Mucosa of descending colon (tissue), 3 donors: ENCODE results near the gene AMER3. TPM values are rescaled to one million over a fixed set of nuclear protein-coding genes. Genes with fewer than 3 reads are reported as not detected.

Experiments used
- ATAC-seq: fragments of 200-7000 bp; cut with Tn5 transposase; one replicate; pipeline ENCODE4 v1.9.1; 2020; ENCODE audit warnings: mild to moderate bottlenecking, moderate library complexity
- DNase-seq, 3 donors: peaks; one replicate each; pipeline ENCODE4 v3.0.0-alpha.2; 2020
- H3K36me3 ChIP-seq: fragments of 200-600 bp; one replicate; pipeline ENCODE4 v1.8.0; 2021; ENCODE audit warnings: low read depth, mild to moderate bottlenecking
- H3K4me1 ChIP-seq: fragments of 200-600 bp; one replicate; pipeline ENCODE4 v1.8.0; 2021; ENCODE audit warnings: low read depth, mild to moderate bottlenecking
- H3K4me3 ChIP-seq: fragments of 200-600 bp; one replicate; pipeline ENCODE4 v1.8.0; 2021; ENCODE audit warnings: mild to moderate bottlenecking
- H3K9me3 ChIP-seq: fragments of 200-600 bp; one replicate; pipeline ENCODE4 v1.8.0; 2021; ENCODE audit warnings: mild to moderate bottlenecking
- intact Hi-C, 2 donors: fragments of 100-400 bp; cut with DNase I in 1 of 2; cut with micrococcal nuclease in 1 of 2; formaldehyde crosslinking; loops; one replicate each; pipeline versions ENCODE4 v1.11.0 to v1.11.1; 2022; cut with DNase I, micrococcal nuclease
- total RNA-seq, 3 donors: library from RNA; stranded (reverse); fragmentation: NEBNext Ultra II Directional in 2 of 3; extraction: Animal tissue kit (Norgen Biotek cat#: 25700) in 2 of 3; gene quantifications; one replicate each; pipeline versions ENCODE4 v1.2.1 to v1.2.4, GENCODE V29; 2021 to 2023
- TF ChIP-seq, protein P1 (sequence below): fragments of 200-600 bp; IDR thresholded peaks from one replicate; pipeline ENCODE4 v1.8.0; 2022; ENCODE audit warnings: antibody characterized with exemption, mild to moderate bottlenecking
- donor health status: DM: no; HTN: no; CAD: no; lungs with moderate emphysema.
- donor health status: DM: no; HTN: no; CAD: no.
- donor health status: DM: no; HTN: yes; CAD: no.

The AMER3 gene
- total RNA-seq, 3 donors from 2014 or later, result 0.16 to 0.55 (median 0.52) TPM

DNA sequence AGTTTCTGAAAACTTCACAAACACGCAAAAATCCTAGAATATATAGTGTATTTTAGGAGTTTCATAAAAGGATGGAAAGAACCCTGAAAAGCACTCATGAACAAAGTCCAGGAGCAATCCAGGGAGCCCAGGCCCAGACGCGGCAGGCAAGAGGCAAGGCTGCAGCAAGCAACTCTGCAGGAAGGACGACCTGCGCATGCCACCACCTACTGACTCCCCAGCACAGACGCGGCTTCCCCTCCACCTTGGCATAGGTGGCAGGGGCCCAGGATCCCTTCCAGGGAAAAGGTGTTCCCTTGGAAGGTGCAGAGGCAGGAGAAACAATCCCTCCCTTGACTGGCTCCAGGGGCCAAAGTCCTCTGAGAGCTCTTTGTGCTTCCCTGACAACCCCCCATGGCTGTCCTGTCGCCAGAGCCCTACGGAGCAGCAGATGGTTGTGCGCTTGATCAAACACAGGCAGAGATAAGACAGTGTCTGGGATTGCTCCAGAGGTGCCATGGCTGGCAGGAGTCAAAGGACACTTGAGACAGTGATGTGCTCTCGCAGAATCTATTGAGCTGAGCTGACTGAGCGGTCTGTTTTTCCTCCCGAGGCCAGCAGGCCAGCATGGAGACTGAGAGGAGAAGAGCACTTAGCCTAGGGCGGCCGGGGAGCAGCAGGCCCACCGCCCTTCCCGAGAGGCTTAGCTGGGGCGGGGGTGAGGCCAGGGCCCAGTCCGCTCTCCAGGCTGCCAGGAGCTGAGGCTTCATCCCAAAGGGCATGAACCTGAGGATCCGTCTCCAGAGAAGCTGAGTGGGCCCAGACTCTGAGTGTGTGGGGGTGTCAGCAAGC, 10.8 kb upstream of the AMER3 start:
- ATAC-seq (peak; percentile 97), DNase-seq (peak in 2 of 3 donors; percentile 66)
- Histone ChIP-seq H3K9me3 (no peaks in the 10 kb centered on the region), H3K4me3 (no peak overlapping the region), H3K36me3 (no peaks in the 10 kb centered on the region), H3K4me1 (no peaks in the 10 kb centered on the region)
- intact Hi-C loops, result no loop called here
- TF ChIP-seq, protein P1, sequence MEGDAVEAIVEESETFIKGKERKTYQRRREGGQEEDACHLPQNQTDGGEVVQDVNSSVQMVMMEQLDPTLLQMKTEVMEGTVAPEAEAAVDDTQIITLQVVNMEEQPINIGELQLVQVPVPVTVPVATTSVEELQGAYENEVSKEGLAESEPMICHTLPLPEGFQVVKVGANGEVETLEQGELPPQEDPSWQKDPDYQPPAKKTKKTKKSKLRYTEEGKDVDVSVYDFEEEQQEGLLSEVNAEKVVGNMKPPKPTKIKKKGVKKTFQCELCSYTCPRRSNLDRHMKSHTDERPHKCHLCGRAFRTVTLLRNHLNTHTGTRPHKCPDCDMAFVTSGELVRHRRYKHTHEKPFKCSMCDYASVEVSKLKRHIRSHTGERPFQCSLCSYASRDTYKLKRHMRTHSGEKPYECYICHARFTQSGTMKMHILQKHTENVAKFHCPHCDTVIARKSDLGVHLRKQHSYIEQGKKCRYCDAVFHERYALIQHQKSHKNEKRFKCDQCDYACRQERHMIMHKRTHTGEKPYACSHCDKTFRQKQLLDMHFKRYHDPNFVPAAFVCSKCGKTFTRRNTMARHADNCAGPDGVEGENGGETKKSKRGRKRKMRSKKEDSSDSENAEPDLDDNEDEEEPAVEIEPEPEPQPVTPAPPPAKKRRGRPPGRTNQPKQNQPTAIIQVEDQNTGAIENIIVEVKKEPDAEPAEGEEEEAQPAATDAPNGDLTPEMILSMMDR, result no peak

DNA sequence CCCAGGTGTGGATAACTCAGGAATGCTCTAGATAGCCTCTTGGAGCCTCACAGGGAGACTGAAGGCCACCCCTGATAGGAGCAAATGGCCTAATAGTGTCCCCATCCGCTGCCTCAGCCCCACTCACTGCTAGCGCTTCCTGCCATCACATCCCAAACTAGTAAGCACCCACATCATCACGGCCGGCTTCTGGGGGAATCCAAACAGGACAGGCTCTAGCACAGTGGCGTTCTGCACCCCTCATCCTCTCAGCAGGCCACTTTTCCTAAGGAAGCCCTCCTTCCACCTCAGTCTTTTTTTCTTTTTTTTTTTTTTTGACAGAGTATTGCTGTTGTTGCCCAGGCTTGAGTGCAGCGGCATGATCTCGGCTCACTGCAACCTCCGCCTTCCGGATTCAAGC, 6.3 kb upstream of the AMER3 start:
- Histone ChIP-seq H3K4me3 (no peak overlapping the region), H3K9me3 (no peaks in the 10 kb centered on the region), H3K4me1 (no peaks in the 10 kb centered on the region), H3K36me3 (no peaks in the 10 kb centered on the region)
- no peak for ATAC-seq
- TF ChIP-seq, protein P1, result no peak
- DNase-seq, result no peak
- intact Hi-C loops, result no loop called here

DNA sequence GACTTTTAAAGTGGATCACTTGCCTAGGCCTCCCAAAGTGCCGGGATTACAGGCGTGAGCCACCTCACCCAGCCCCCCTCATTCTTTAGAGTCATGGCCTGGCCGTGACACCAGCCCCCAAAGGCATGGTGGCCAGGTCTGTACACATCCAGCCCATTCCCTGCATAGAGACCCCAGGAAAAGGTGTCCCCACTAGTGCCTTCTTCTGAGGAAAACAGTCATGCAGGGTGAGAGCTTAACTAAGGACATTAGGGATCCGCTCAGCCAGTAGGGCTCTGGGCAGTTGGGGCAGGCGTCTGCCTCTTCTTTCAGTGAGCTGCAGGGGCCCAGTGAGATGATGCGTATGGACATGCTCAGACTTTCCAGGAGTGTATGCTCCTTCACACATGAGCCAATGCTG, 5.7 kb upstream of the AMER3 start:
- intact Hi-C loops, result no loop called here
- TF ChIP-seq, protein P1, result no peak
- no peaks in the 10 kb centered on the region for H3K36me3 ChIP-seq
- no peaks in the 10 kb centered on the region for H3K9me3 ChIP-seq
- H3K4me1 ChIP-seq, result no peaks in the 10 kb centered on the region
- H3K4me3 ChIP-seq, result no peak overlapping the region
- DNase-seq (no peak), ATAC-seq (no peak)

DNA sequence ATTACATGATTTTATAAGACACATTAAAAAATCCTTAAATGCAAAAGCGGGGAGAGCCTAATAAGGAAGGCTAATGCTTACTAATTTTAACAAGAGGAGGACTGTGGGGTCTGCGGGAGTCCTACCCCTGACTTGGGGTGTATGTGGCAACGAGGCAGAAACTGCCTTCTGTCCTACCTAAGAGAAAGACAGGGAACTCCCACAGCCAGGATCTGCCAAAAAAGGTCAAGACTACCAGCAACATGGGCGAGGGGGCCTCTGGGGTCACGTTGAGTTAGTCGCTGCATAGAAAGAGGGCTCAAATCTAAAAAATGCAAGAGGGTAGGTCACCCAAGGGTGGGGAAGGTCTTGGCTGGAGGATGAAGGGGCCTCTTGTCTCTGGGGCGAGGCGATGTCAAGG, 529 bp upstream of the AMER3 start:
- Histone ChIP-seq H3K9me3 (no peaks in the 10 kb centered on the region), H3K4me3 (no peak overlapping the region), H3K36me3 (no peaks in the 10 kb centered on the region), H3K4me1 (peaks cover 3% of the 10 kb centered on the region)
- ATAC-seq (no peak), DNase-seq (no peak)
- intact Hi-C loops, result no loop called here
- TF ChIP-seq, protein P1, result no peak

DNA sequence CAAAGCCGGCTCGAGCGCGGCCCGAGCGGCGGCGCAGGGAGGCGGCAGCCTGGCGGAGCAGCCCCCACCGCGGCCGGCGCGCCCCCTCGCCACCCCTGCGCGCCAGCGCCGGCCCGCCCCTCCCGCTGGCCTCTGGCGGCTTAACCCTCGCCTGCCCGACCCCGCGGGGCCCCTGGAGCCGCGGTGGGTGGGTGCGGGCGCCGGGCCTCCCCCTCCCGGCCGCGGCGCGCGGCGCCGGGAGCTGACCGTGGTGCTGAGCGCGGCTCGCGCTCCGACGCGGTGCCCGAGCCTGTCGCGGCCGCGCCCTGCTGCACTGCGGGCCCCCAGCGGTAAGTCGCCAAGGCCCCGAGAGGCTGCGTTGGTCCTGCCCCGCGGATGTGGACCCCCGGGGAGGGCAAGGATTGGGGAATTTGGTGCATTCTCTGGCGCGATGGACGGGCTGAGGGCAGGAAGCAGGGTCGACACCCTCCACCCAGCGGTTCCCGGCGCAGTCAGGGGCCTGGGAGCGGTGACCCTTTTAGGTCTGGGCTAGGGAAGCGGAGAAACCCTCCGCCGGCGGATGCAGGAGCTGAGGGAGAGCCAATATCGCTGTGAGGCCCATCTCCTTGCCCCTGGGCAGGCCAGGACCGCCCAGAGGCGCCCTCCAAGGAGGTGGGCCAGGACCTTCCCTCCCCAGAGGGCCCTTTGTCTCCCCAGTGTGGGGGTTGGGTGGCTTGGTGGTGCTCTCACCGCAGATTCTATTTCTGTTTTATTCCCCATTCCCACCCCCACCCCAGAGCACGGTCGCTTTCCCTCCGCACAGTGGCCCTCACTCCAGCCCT, 923 bp downstream of the AMER3 start:
- H3K36me3 ChIP-seq, result no peaks in the 10 kb centered on the region
- intact Hi-C loops, result no loop called here
- no peaks in the 10 kb centered on the region for H3K9me3 ChIP-seq
- H3K4me1 ChIP-seq, result peaks cover 3% of the 10 kb centered on the region
- ATAC-seq (peak; percentile 76), DNase-seq (peak in 2 of 3 donors; percentile 7 to 41)
- TF ChIP-seq, protein P1, result no peak
- H3K4me3 ChIP-seq, result no peak overlapping the region
